Measurements from ENCODE around the gene DMC1. TPM values are rescaled to one million over a fixed set of nuclear protein-coding genes. Genes with fewer than 3 reads are reported as not detected.

Gene DMC1
- total RNA-seq, 4 donors from 2014 or later: 0.18 TPM; not detected in 3

GRCh38 chr22:38540701-38541100 is 29.3 kb downstream of the DMC1 start:
- ATAC-seq (no peak), DNase-seq (no peak)
- Histone ChIP-seq H3K27ac (no peak overlapping the region), H3K36me3 (no peaks in the 10 kb centered on the region), H3K9me3 (no peaks in the 10 kb centered on the region), H3K4me1 (no peaks in the 10 kb centered on the region), H3K4me3 (no peak overlapping the region), H3K27me3 (no peaks in the 10 kb centered on the region)
- in situ Hi-C loops (cut with MboI; ENCODE audit: low sequenced_read_pairs in 4 of 4): no loop called here
- intact Hi-C loops (cut with DNase I; ENCODE audit: low total_unique reads): no loop called here
- TF ChIP-seq POLR2A (IDR thresholded peaks at IDR 0.05) (no peak), CTCF (IDR thresholded peaks at IDR 0.05 in 4 of 5, conservative IDR thresholded peaks at IDR 0.05 in 1 of 5) (no peak)

- DNase-seq: no peak
Observed at GRCh38 chr22:38531251-38531938, 38.6 kb downstream of the DMC1 start.

GRCh38 chr22:38524429-38524828 is 45.6 kb downstream of the DMC1 start:
- Histone ChIP-seq H3K27ac (no peak overlapping the region), H3K36me3 (no peaks in the 10 kb centered on the region), H3K4me1 (no peaks in the 10 kb centered on the region), H3K4me3 (no peak overlapping the region), H3K9me3 (no peaks in the 10 kb centered on the region), H3K27me3 (no peaks in the 10 kb centered on the region)
- no peak for DNase-seq
- no peak for ATAC-seq
- intact Hi-C loops (cut with DNase I; ENCODE audit: low total_unique reads): no loop called here
- in situ Hi-C loops (cut with MboI; ENCODE audit: low sequenced_read_pairs in 4 of 4): no loop called here
- TF ChIP-seq POLR2A (IDR thresholded peaks at IDR 0.05) (no peak), CTCF (IDR thresholded peaks at IDR 0.05 in 4 of 5, conservative IDR thresholded peaks at IDR 0.05 in 1 of 5) (no peak)

More at GRCh38 chr22:38531251-38531938, 38.6 kb downstream of the DMC1 start:
- no peak overlapping the region for H3K27ac ChIP-seq
- no peaks in the 10 kb centered on the region for H3K9me3 ChIP-seq
- no peaks in the 10 kb centered on the region for H3K36me3 ChIP-seq
- TF ChIP-seq POLR2A (IDR thresholded peaks at IDR 0.05): no peak
- TF ChIP-seq CTCF (IDR thresholded peaks at IDR 0.05 in 4 of 5, conservative IDR thresholded peaks at IDR 0.05 in 1 of 5): no peak
- no peaks in the 10 kb centered on the region for H3K4me1 ChIP-seq
- H3K4me3 ChIP-seq: no peak overlapping the region
- in situ Hi-C loops (cut with MboI; ENCODE audit: low sequenced_read_pairs in 4 of 4): no loop called here
- H3K27me3 ChIP-seq: no peaks in the 10 kb centered on the region
- intact Hi-C loops (cut with DNase I; ENCODE audit: low total_unique reads): no loop called here
- no peak for ATAC-seq

- Histone ChIP-seq H3K4me1 (no peaks in the 10 kb centered on the region), H3K27ac (no peak overlapping the region), H3K9me3 (no peaks in the 10 kb centered on the region), H3K4me3 (no peak overlapping the region), H3K36me3 (no peaks in the 10 kb centered on the region), H3K27me3 (no peaks in the 10 kb centered on the region)
- DNase-seq (no peak), ATAC-seq (no peak)
- TF ChIP-seq CTCF (IDR thresholded peaks at IDR 0.05 in 4 of 5, conservative IDR thresholded peaks at IDR 0.05 in 1 of 5): no peak
- no peak for TF ChIP-seq POLR2A (IDR thresholded peaks at IDR 0.05)
- in situ Hi-C loops (cut with MboI; ENCODE audit: low sequenced_read_pairs in 4 of 4) (no loop called here), intact Hi-C loops (cut with DNase I; ENCODE audit: low total_unique reads) (no loop called here)
Observed at GRCh38 chr22:38523479-38523878, 46.5 kb downstream of the DMC1 start.

GRCh38 chr22:38523029-38523428 is 47.0 kb downstream of the DMC1 start:
- H3K4me3 ChIP-seq: no peak overlapping the region
- no peaks in the 10 kb centered on the region for H3K27me3 ChIP-seq
- H3K9me3 ChIP-seq: no peaks in the 10 kb centered on the region
- DNase-seq: no peak
- TF ChIP-seq CTCF (IDR thresholded peaks at IDR 0.05 in 4 of 5, conservative IDR thresholded peaks at IDR 0.05 in 1 of 5) (no peak), POLR2A (IDR thresholded peaks at IDR 0.05) (no peak)
- H3K4me1 ChIP-seq: no peaks in the 10 kb centered on the region
- in situ Hi-C loops (cut with MboI; ENCODE audit: low sequenced_read_pairs in 4 of 4) (no loop called here), intact Hi-C loops (cut with DNase I; ENCODE audit: low total_unique reads) (no loop called here)
- no peak for ATAC-seq
- no peaks in the 10 kb centered on the region for H3K36me3 ChIP-seq
- no peak overlapping the region for H3K27ac ChIP-seq

Data from gastrocnemius medialis (tissue), 4 donors.